Tibial nerve (tissue), 4 donors: Measurements from ENCODE around the gene PTPRM. TPM values are rescaled to one million over a fixed set of nuclear protein-coding genes. Genes with fewer than 3 reads are reported as not detected.

Experiments used
- DNase-seq, 2 donors: peaks; one replicate each; pipeline ENCODE4 v3.0.0-alpha.2; 2019; ENCODE audit warnings: low spot score in 2 of 2
- H3K27ac ChIP-seq, 4 donors: fragments of 200-600 bp; sonication (generic) in 3 of 4; one replicate each; pipeline ENCODE4 v1.5.1; 2017 to 2019; ENCODE audit warnings: mild to moderate bottlenecking in 1 of 4
- H3K27me3 ChIP-seq, 2 donors: fragments of 200-600 bp; sonication (generic) in 1 of 2; one replicate each; pipeline versions ENCODE4 v1.5.1 to v1.6.0; 2017 to 2019
- H3K36me3 ChIP-seq, 3 donors: fragments of 200-600 bp; sonication (generic); one replicate each; pipeline ENCODE4 v1.5.1; 2018 to 2019
- H3K4me1 ChIP-seq, 4 donors: fragments of 200-600 bp; sonication (generic) in 3 of 4; one replicate each; pipeline ENCODE4 v1.5.1; 2017 to 2019
- H3K4me3 ChIP-seq, 4 donors: fragments of 200-600 bp; sonication (generic) in 3 of 4; one replicate each; pipeline ENCODE4 v1.5.1; 2017 to 2019; ENCODE audit warnings: mild to moderate bottlenecking in 1 of 4, moderate library complexity in 1 of 4
- H3K9me3 ChIP-seq, 4 donors: fragments of 200-600 bp; sonication (generic) in 3 of 4; one replicate each; pipeline ENCODE4 v1.5.1; 2017 to 2019
- CTCF ChIP-seq, 5 experiments: fragments of 200-600 bp in 3 of 5; fragments of 450-650 bp in 2 of 5; sonication (generic) in 3 of 5; IDR thresholded peaks; one replicate each; pipeline ENCODE4 v1.5.1; 2016 to 2019; ENCODE audit warnings: antibody characterized with exemption in 5 of 5, mild to moderate bottlenecking in 3 of 5, moderate library complexity in 2 of 5
- EP300 ChIP-seq, 2 donors: sonication (generic); formaldehyde crosslinking; IDR thresholded peaks; one replicate each; pipeline ENCODE4 v1.6.1; 2017; ENCODE audit warnings: antibody characterized with exemption in 2 of 2, mild to moderate bottlenecking in 1 of 2
- POLR2A ChIP-seq, 2 donors: fragments of 450-650 bp; IDR thresholded peaks; one replicate each; pipeline ENCODE4 v1.6.1; 2017; ENCODE audit warnings: antibody characterized with exemption in 2 of 2, mild to moderate bottlenecking in 2 of 2, moderate library complexity in 2 of 2
- whole genome bisulfite sequencing, 2 donors: methylation state at CpG; one replicate each; pipeline ENCODE4 v1.1.5; 2018; 5-methylcytosine and 5-hydroxymethylcytosine counted together
- total RNA-seq, 4 donors: library from RNA; depleted of rRNA; stranded (reverse); fragments of >200 nt; gene quantifications; one replicate each; pipeline ENCODE4 v1.1.0, GENCODE V29; 2016

The PTPRM gene
- total RNA-seq, 4 donors from 2014 or later = 62.2 to 92.4 (median 80.7) TPM

DNA sequence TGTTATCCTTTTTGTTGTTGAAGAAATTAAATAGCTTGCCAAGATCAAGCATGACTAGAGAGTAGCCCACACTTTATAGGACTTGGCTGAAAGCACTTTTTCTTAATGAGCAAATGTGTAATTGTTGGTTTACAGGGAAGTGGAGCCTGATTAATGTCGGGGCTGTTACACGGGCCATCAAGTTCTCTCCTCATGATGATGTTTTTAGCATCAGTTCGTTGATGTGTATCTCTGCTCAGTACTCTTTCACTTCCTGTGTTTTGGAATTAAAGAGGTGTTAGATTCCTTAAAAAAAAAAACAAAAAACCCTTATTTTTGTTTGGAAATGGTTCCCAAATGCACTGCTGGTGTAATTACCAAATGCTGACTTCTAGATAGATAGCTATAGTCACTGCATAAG is 114.2 kb downstream of the PTPRM start:
- no peaks in the 10 kb centered on the region for H3K9me3 ChIP-seq
- WGBS, 2 donors = 63 to 65% methylated on average over 3 of the region's 3 CpGs
- TF ChIP-seq CTCF (IDR thresholded peaks at IDR 0.05) (no peak), POLR2A (IDR thresholded peaks at IDR 0.05) (no peak), EP300 (IDR thresholded peaks at IDR 0.05) (no peak)
- DNase-seq = no peak
- no peak overlapping the region for H3K4me3 ChIP-seq
- H3K27me3 ChIP-seq = no peaks in the 10 kb centered on the region
- H3K4me1 ChIP-seq = peaks cover 0 to 26% (median 4%) of the 10 kb centered on the region in 4 donors
- no peaks in the 10 kb centered on the region for H3K36me3 ChIP-seq
- H3K27ac ChIP-seq = no peak overlapping the region

DNA sequence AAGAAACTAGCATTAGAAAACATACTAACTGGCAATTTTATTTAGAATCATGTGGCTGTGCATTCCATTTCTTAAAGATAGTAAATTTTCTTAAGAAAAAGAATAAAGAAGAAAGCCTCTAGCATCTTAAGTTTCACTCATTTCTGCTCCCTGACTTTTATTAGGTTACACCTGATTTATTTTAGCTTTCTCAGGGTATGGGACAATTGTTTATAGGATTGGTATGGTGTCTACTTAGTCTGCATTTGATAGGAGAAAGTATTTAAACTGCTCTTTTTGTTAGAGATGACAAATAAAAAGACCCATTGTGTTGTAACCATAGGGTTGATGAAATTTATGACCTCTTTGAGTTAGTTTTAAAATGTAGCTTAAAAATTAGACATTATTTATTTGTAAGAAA is 115.2 kb downstream of the PTPRM start:
- Histone ChIP-seq H3K4me3 (no peak overlapping the region), H3K27ac (no peak overlapping the region), H3K9me3 (no peaks in the 10 kb centered on the region), H3K27me3 (no peaks in the 10 kb centered on the region), H3K36me3 (no peaks in the 10 kb centered on the region), H3K4me1 (peaks cover 0 to 20% (median 5%) of the 10 kb centered on the region in 4 donors)
- DNase-seq = no peak
- TF ChIP-seq EP300 (IDR thresholded peaks at IDR 0.05) (no peak), POLR2A (IDR thresholded peaks at IDR 0.05) (no peak), CTCF (IDR thresholded peaks at IDR 0.05) (no peak)

GRCh38 chr18:7683753-7684152 is 116.6 kb downstream of the PTPRM start:
- Histone ChIP-seq H3K27ac (no peak overlapping the region), H3K27me3 (no peaks in the 10 kb centered on the region), H3K36me3 (no peaks in the 10 kb centered on the region), H3K4me3 (no peak overlapping the region), H3K4me1 (peaks cover 0 to 20% (median 5%) of the 10 kb centered on the region in 4 donors), H3K9me3 (no peaks in the 10 kb centered on the region)
- WGBS, 2 donors = 96 to 97% methylated on average over 3 of the region's 3 CpGs
- DNase-seq = no peak
- no peak for TF ChIP-seq EP300 (IDR thresholded peaks at IDR 0.05)
- TF ChIP-seq CTCF (IDR thresholded peaks at IDR 0.05) = no peak
- TF ChIP-seq POLR2A (IDR thresholded peaks at IDR 0.05) = no peak

DNA sequence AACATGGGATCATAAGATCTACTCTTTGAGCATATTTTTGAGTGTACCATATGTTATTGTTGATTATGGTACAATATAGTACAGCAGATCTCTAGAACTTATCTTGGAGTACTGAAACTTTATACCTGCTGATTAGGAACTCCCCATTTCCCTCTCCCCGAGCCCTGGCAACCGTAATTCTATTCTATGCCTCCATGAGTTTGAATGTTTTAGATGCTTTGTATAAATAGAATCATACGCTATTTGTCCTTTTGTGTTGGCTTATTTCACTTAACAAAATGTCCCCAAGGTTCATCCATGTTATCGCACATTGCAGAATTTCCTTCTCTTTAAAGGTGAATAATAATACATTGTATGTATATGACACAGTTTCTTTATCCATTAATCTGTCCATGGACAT is 117.2 kb downstream of the PTPRM start:
- Histone ChIP-seq H3K4me3 (no peak overlapping the region), H3K4me1 (peaks cover 0 to 20% (median 5%) of the 10 kb centered on the region in 4 donors), H3K9me3 (no peaks in the 10 kb centered on the region), H3K36me3 (no peaks in the 10 kb centered on the region), H3K27me3 (no peaks in the 10 kb centered on the region), H3K27ac (no peak overlapping the region)
- TF ChIP-seq EP300 (IDR thresholded peaks at IDR 0.05) = no peak
- TF ChIP-seq POLR2A (IDR thresholded peaks at IDR 0.05) = no peak
- no peak for TF ChIP-seq CTCF (IDR thresholded peaks at IDR 0.05)
- WGBS, 2 donors = 91 to 96% methylated on average over 4 of the region's 4 CpGs
- no peak for DNase-seq

GRCh38 chr18:7684966-7685365 is 117.8 kb downstream of the PTPRM start:
- Histone ChIP-seq H3K36me3 (no peaks in the 10 kb centered on the region), H3K9me3 (no peaks in the 10 kb centered on the region), H3K27me3 (no peaks in the 10 kb centered on the region), H3K4me1 (peaks cover 0 to 20% (median 5%) of the 10 kb centered on the region in 4 donors), H3K27ac (no peak overlapping the region), H3K4me3 (no peak overlapping the region)
- WGBS, 2 donors = 41% methylated on average over 3 of the region's 3 CpGs
- TF ChIP-seq CTCF (IDR thresholded peaks at IDR 0.05) (no peak), POLR2A (IDR thresholded peaks at IDR 0.05) (no peak), EP300 (IDR thresholded peaks at IDR 0.05) (no peak)
- DNase-seq = no peak
